Upper lobe of right lung (tissue), 1 donor: ENCODE data around the gene ENTPD1. TPM values are rescaled to one million over a fixed set of nuclear protein-coding genes. Genes with fewer than 3 reads are reported as not detected.

Experiments
- ATAC-seq: fragments of 200-7000 bp; cut with Tn5 transposase; one replicate; pipeline ENCODE4 v1.9.1; 2020; ENCODE audit warnings: mild to moderate bottlenecking, moderate library complexity
- DNase-seq: peaks from one replicate; pipeline ENCODE4 v3.0.0-alpha.2; 2020
- H3K27ac ChIP-seq: fragments of 200-600 bp; one replicate; pipeline ENCODE4 v1.8.0; 2022
- H3K27me3 ChIP-seq: fragments of 200-600 bp; one replicate; pipeline ENCODE4 v1.8.0; 2022; ENCODE audit warnings: mild to moderate bottlenecking
- H3K36me3 ChIP-seq: fragments of 200-600 bp; one replicate; pipeline ENCODE4 v1.8.0; 2022
- H3K4me1 ChIP-seq: fragments of 200-600 bp; one replicate; pipeline ENCODE4 v1.8.0; 2022
- H3K4me3 ChIP-seq: fragments of 200-600 bp; one replicate; pipeline ENCODE4 v1.8.0; 2022; ENCODE audit warnings: mild to moderate bottlenecking
- H3K9me3 ChIP-seq: fragments of 200-600 bp; one replicate; pipeline ENCODE4 v1.8.0; 2022
- intact Hi-C: fragments of 100-400 bp; cut with DNase I; formaldehyde crosslinking; loops from one replicate; pipeline ENCODE4 v1.11.0; 2022
- total RNA-seq: library from RNA; stranded (reverse); fragmentation: NEBNext Ultra II Directional; extraction: Animal tissue kit (Norgen Biotek cat#: 25700); gene quantifications from one replicate; pipeline ENCODE4 v1.2.1, GENCODE V29; 2021
- TF ChIP-seq, protein P1 (sequence below): fragments of 200-600 bp; IDR thresholded peaks from one replicate; pipeline ENCODE4 v1.8.0; 2022; ENCODE audit warnings: antibody characterized with exemption
- donor health status: DM: no; HTN: yes; CAD: no; lungs with severe emphysema.

The ENTPD1 gene
- total RNA-seq, 1 donor from 2014 or later, result 64.6 TPM

DNA sequence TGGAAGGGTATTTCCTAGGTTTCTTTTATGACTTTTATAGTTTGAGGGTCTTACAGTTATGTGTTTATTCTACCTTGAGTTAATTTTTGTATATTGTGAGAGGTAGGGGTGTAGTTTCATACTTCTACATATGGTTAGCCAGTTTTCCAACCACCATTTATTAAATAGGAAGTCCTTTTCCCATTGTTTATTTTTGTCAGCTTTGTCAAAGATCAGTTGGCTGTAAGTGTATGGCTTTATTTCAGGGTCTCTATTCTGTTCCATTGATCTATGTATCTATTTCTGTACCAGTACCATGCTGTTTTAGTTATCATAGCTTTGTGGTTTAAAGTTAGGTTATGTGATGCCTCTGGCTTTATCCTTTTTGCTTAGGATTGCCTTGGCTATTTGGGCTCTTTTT, 79.9 kb downstream of the ENTPD1 start:
- Histone ChIP-seq H3K4me1 (peaks cover 11% of the 10 kb centered on the region), H3K27ac (no peak overlapping the region), H3K9me3 (no peaks in the 10 kb centered on the region), H3K27me3 (no peaks in the 10 kb centered on the region), H3K36me3 (no peaks in the 10 kb centered on the region), H3K4me3 (no peak overlapping the region)
- DNase-seq (no peak), ATAC-seq (no peak)
- TF ChIP-seq, protein P1, sequence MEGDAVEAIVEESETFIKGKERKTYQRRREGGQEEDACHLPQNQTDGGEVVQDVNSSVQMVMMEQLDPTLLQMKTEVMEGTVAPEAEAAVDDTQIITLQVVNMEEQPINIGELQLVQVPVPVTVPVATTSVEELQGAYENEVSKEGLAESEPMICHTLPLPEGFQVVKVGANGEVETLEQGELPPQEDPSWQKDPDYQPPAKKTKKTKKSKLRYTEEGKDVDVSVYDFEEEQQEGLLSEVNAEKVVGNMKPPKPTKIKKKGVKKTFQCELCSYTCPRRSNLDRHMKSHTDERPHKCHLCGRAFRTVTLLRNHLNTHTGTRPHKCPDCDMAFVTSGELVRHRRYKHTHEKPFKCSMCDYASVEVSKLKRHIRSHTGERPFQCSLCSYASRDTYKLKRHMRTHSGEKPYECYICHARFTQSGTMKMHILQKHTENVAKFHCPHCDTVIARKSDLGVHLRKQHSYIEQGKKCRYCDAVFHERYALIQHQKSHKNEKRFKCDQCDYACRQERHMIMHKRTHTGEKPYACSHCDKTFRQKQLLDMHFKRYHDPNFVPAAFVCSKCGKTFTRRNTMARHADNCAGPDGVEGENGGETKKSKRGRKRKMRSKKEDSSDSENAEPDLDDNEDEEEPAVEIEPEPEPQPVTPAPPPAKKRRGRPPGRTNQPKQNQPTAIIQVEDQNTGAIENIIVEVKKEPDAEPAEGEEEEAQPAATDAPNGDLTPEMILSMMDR, result no peak
- intact Hi-C loops, result no loop called here

DNA sequence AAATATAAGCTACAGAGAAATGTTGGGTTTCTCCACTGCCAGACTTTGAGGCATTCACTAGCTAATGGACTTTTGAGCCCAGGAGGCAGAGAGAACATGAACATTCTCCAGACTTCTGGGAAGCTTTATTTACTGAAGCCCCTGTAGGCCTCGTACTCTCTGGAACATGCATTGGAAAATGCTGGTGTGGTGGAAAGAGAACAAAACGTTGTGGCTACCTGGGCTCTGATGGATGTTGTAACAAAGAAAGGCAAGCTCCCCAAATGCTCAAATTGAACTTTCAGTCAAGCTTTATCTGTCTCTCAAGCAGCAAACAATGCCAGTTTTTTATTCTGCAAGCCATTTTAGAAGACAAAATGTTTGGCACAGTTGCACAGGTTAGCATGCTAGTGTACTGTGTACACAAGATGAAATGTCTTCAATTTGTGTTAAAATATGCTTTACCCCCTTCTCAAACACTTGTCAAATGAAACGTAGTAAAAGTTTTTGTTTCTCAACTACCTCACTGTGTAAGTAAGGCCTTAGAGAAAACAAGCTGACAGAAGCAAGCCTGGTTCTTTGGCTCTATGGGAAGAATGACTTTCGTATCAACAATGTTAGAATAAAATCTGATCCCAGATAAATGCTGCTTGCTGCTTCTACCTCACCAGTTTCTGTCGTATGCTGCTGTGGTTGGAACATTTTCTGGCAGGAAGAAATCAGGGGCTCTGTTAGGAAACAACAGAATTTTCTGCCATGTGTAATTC, 80.8 kb downstream of the ENTPD1 start:
- Histone ChIP-seq H3K4me3 (no peak overlapping the region), H3K27me3 (no peaks in the 10 kb centered on the region), H3K27ac (peak overlapping the region; percentile 20), H3K9me3 (no peaks in the 10 kb centered on the region), H3K36me3 (no peaks in the 10 kb centered on the region), H3K4me1 (peaks cover 18% of the 10 kb centered on the region)
- DNase-seq (no peak), ATAC-seq (no peak)
- TF ChIP-seq, protein P1, result no peak
- intact Hi-C loops, result no loop called here

DNA sequence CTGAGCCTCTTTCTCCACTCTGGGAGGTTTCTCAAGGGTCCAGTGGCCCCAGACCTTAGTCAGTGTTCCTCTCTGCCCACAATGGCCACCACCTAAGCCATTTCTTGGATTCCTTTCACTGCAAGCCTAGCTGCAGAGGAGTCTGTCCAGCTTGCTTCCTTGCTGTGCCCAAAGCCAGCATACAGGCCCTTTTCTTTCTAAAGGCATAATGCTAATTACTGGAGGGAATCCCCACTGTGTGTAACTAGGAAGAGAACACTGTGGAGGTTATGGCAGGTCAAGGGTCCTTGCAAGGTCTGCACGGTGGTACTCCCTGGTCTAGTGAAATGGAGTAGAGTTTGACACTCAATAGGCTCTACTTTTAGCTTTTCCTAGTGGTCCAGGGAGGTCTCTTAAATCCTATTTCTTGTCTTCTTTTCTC, 81.4 kb downstream of the ENTPD1 start:
- DNase-seq, result no peak

DNA sequence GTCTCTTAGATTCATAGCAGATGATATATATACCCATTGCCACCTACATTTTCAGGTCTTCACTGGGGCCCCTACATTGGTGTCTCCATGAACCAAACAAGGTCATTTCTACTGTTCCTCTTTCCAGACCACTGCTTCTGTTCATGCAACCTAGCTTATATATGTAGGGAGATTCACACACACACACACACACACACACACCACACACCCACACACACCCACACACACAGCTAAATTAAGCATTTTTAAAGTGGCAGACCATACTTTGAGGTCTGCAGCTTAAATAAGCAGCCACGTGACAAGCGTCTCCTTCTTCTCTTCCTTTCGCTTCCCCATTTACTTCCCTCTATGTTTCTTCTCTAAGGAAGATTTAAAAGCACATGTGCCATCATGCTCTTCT, 81.8 kb downstream of the ENTPD1 start:
- H3K9me3 ChIP-seq, result no peaks in the 10 kb centered on the region
- H3K27me3 ChIP-seq, result no peaks in the 10 kb centered on the region
- ATAC-seq, result peak; percentile 92
- intact Hi-C loops, result no loop called here
- TF ChIP-seq, protein P1, result no peak
- H3K27ac ChIP-seq, result no peak overlapping the region
- no peak overlapping the region for H3K4me3 ChIP-seq
- peaks cover 12% of the 10 kb centered on the region for H3K4me1 ChIP-seq
- H3K36me3 ChIP-seq, result no peaks in the 10 kb centered on the region
- peak; percentile 67 for DNase-seq

More for the DNA sequence above, 81.4 kb downstream of the ENTPD1 start:
- TF ChIP-seq, protein P1, result no peak
- H3K27me3 ChIP-seq, result no peaks in the 10 kb centered on the region
- intact Hi-C loops, result no loop called here
- no peak for ATAC-seq
- no peaks in the 10 kb centered on the region for H3K36me3 ChIP-seq
- no peak overlapping the region for H3K4me3 ChIP-seq
- peak overlapping the region; percentile 20 for H3K27ac ChIP-seq
- peaks cover 16% of the 10 kb centered on the region for H3K4me1 ChIP-seq
- no peaks in the 10 kb centered on the region for H3K9me3 ChIP-seq

DNA sequence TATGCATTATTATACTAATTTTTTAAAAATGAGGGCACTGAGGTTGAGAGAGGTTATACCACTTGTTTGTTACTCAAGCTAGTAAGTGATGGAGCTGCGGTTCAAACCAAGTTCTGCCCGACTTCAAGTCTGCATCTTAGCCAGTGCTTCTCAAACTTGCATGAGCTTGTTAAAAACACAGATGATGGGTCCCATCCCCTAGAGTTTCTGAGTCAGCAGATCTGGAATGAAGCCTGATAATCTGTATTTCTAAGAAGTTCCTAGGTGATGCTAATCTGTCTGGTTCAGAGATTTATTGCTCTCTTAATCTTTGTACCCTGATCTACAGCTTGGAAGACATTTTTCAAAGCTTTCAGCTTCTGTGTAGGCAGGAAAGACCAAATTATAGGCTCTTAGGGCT, 84.2 kb downstream of the ENTPD1 start:
- intact Hi-C loops, result loop anchor here (10.0 kb wide), 1 partner anchor 145 kb away; the partner anchor contains the start of gene TCTN3
- H3K36me3 ChIP-seq, result peaks cover 13% of the 10 kb centered on the region
- TF ChIP-seq, protein P1, result no peak
- H3K4me1 ChIP-seq, result peaks cover 11% of the 10 kb centered on the region
- peak overlapping the region; percentile 5 for H3K27ac ChIP-seq
- no peaks in the 10 kb centered on the region for H3K9me3 ChIP-seq
- DNase-seq, result no peak
- no peak overlapping the region for H3K4me3 ChIP-seq
- H3K27me3 ChIP-seq, result no peaks in the 10 kb centered on the region
- ATAC-seq, result no peak
